Astrocyte (in vitro differentiated cells and primary cell): ENCODE results near the gene SLC28A3. TPM values are rescaled to one million over a fixed set of nuclear protein-coding genes. Genes with fewer than 3 reads are reported as not detected.

Experiments used
- DNase-seq: peaks from one replicate; pipeline ENCODE4 v3.0.0-alpha.2; 2010; ENCODE audit warnings: low read depth
- FAIRE-seq: peaks from 2 replicates; lab custom pipeline; 2011; peaks lifted over from hg19 to GRCh38; lab: Jason Lieb, UNC
- H2AFZ ChIP-seq: 2 replicates; pipeline ENCODE4 v1.6.0; 2012; ENCODE audit warnings: low read depth, low read length, inconsistent platforms
- H3K27ac ChIP-seq: 2 replicates; pipeline ENCODE4 v1.5.1; 2011; ENCODE audit warnings: low read depth, low read length, inconsistent platforms
- H3K27me3 ChIP-seq: 2 replicates; pipeline ENCODE4 v1.6.0; 2011; ENCODE audit warnings: low read length, inconsistent platforms; ENCODE audit not compliant: insufficient read depth
- H3K36me3 ChIP-seq: 2 replicates; pipeline ENCODE4 v1.5.1; 2011; ENCODE audit warnings: low read length, inconsistent platforms; ENCODE audit not compliant: insufficient read depth
- H3K4me1 ChIP-seq: 2 replicates; pipeline ENCODE4 v1.5.1; 2011; ENCODE audit warnings: low read length, inconsistent platforms; ENCODE audit not compliant: insufficient read depth
- H3K4me2 ChIP-seq: 2 replicates; pipeline ENCODE4 v1.6.0; 2012; ENCODE audit warnings: low read length, inconsistent platforms
- H3K4me3 ChIP-seq: 2 replicates; pipeline ENCODE4 v1.5.1; 2011; ENCODE audit warnings: low read depth, mild to moderate bottlenecking, low read length, inconsistent platforms; ENCODE audit not compliant: insufficient read depth
- H3K79me2 ChIP-seq: 2 replicates; pipeline ENCODE4 v1.6.0; 2012; ENCODE audit warnings: mild to moderate bottlenecking, low read length, inconsistent platforms; ENCODE audit not compliant: insufficient read depth
- H3K9ac ChIP-seq: 2 replicates; pipeline ENCODE4 v1.6.0; 2012; ENCODE audit warnings: mild to moderate bottlenecking, low read length, inconsistent platforms
- H3K9me3 ChIP-seq: 2 replicates; pipeline ENCODE4 v1.5.1; 2012; ENCODE audit warnings: low read depth, mild to moderate bottlenecking, low read length, inconsistent platforms; ENCODE audit not compliant: insufficient read depth
- H4K20me1 ChIP-seq: 2 replicates; pipeline ENCODE4 v1.6.0; 2012; ENCODE audit warnings: low read length, inconsistent platforms; ENCODE audit not compliant: insufficient read depth
- H3K27ac Mint-ChIP-seq: one replicate; pipeline ENCODE4 v1.8.0; 2021; ENCODE audit warnings: mild to moderate bottlenecking, mixed read lengths; ENCODE audit not compliant: unreplicated experiment
- H3K27me3 Mint-ChIP-seq: one replicate; pipeline ENCODE4 v1.8.0; 2021; ENCODE audit warnings: low read depth, mixed read lengths; ENCODE audit not compliant: unreplicated experiment
- H3K36me3 Mint-ChIP-seq: one replicate; pipeline ENCODE4 v1.8.0; 2021; ENCODE audit warnings: low read depth, mixed read lengths; ENCODE audit not compliant: unreplicated experiment
- H3K4me1 Mint-ChIP-seq: one replicate; pipeline ENCODE4 v1.8.0; 2021; ENCODE audit warnings: low read depth, mixed read lengths; ENCODE audit not compliant: unreplicated experiment
- H3K4me3 Mint-ChIP-seq: one replicate; pipeline ENCODE4 v1.8.0; 2021; ENCODE audit warnings: mild to moderate bottlenecking, moderate library complexity, mixed read lengths; ENCODE audit not compliant: unreplicated experiment
- H3K9me3 Mint-ChIP-seq: one replicate; pipeline ENCODE4 v1.8.0; 2021; ENCODE audit warnings: mild to moderate bottlenecking, mixed read lengths; ENCODE audit not compliant: unreplicated experiment
- CTCF ChIP-seq: IDR thresholded peaks from 2 replicates; pipeline ENCODE4 v1.5.1; 2011; ENCODE audit warnings: low read depth, mild to moderate bottlenecking, inconsistent platforms, low read length, moderate library complexity; ENCODE audit not compliant: insufficient read depth
- EZH2 ChIP-seq: IDR thresholded peaks from 2 replicates; pipeline ENCODE4 v1.6.1; 2012; ENCODE audit warnings: mild to moderate bottlenecking, low read length, inconsistent platforms; ENCODE audit not compliant: insufficient read depth
- total RNA-seq: library from RNA; stranded (reverse); gene quantifications from 2 replicates; pipeline ENCODE4 v1.2.1, GENCODE V29; 2021

SLC28A3 gene
- total RNA-seq, 1 donor from 2014 or later: 0.30 TPM

- H3K79me2 ChIP-seq: no peaks in the 10 kb centered on the region
- H3K36me3 ChIP-seq: no peaks in the 10 kb centered on the region
- H3K27me3 ChIP-seq: peaks cover 2% of the 10 kb centered on the region
- H3K4me2 ChIP-seq: no peak overlapping the region
- H3K27ac Mint-ChIP-seq: no peak overlapping the region
- no peak overlapping the region for H3K27ac ChIP-seq
- peaks cover 2% of the 10 kb centered on the region for H3K9me3 Mint-ChIP-seq
- peaks cover 3% of the 10 kb centered on the region for H3K4me1 Mint-ChIP-seq
- no peaks in the 10 kb centered on the region for H3K9me3 ChIP-seq
- no peaks in the 10 kb centered on the region for H3K36me3 Mint-ChIP-seq
- H2AFZ ChIP-seq: no peak overlapping the region
- no peak for TF ChIP-seq EZH2
- TF ChIP-seq CTCF: no peak
- no peak for FAIRE-seq
- H3K4me3 ChIP-seq: no peak overlapping the region
- no peak overlapping the region for H3K4me3 Mint-ChIP-seq
- no peaks in the 10 kb centered on the region for H3K4me1 ChIP-seq
- H4K20me1 ChIP-seq: no peaks in the 10 kb centered on the region
- no peaks in the 10 kb centered on the region for H3K27me3 Mint-ChIP-seq
- no peak for DNase-seq
- no peak overlapping the region for H3K9ac ChIP-seq
These were observed 9.3 kb downstream of the SLC28A3 start for GRCh38 chr9:84331119-84331809.

- no peaks in the 10 kb centered on the region for H3K36me3 ChIP-seq
- Mint-ChIP-seq H3K4me3 (no peak overlapping the region), H3K27ac (no peak overlapping the region), H3K27me3 (no peaks in the 10 kb centered on the region), H3K4me1 (peaks cover 3% of the 10 kb centered on the region), H3K9me3 (peaks cover 2% of the 10 kb centered on the region), H3K36me3 (no peaks in the 10 kb centered on the region)
- peaks cover 2% of the 10 kb centered on the region for H3K27me3 ChIP-seq
- H3K4me3 ChIP-seq: no peak overlapping the region
- H3K79me2 ChIP-seq: no peaks in the 10 kb centered on the region
- no peaks in the 10 kb centered on the region for H3K9me3 ChIP-seq
- TF ChIP-seq EZH2 (no peak), CTCF (no peak)
- no peak overlapping the region for H2AFZ ChIP-seq
- no peak for DNase-seq
- no peak overlapping the region for H3K9ac ChIP-seq
- no peak overlapping the region for H3K27ac ChIP-seq
- no peak overlapping the region for H3K4me2 ChIP-seq
- peaks cover 5% of the 10 kb centered on the region for H3K4me1 ChIP-seq
- no peaks in the 10 kb centered on the region for H4K20me1 ChIP-seq
- FAIRE-seq: no peak
These were observed 10.3 kb downstream of the SLC28A3 start for GRCh38 chr9:84330246-84330645.

DNA sequence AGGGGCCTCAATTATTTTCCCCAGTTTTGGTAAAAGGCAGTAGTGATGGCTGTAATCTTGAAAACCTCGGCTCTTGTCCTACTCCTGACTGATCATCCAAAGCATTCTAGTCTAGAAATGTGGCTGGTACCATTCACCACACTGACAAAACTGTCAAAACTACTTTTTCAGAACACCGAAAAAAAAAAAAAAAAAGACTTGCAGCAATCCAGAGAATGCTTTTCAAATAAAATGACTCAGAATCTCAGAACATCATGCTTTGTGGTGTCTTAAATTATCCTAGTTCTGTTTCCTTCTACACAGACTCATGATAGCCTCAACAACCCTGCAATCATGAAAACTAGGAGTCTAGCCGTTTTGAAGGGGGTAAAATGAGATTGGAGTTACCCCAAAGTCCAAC is 13.4 kb downstream of the SLC28A3 start:
- no peak overlapping the region for H2AFZ ChIP-seq
- no peaks in the 10 kb centered on the region for H3K9me3 ChIP-seq
- H3K4me3 ChIP-seq: no peak overlapping the region
- Mint-ChIP-seq H3K4me1 (peaks cover 5% of the 10 kb centered on the region), H3K27me3 (no peaks in the 10 kb centered on the region), H3K4me3 (no peak overlapping the region), H3K27ac (no peak overlapping the region), H3K36me3 (no peaks in the 10 kb centered on the region), H3K9me3 (peaks cover 2% of the 10 kb centered on the region)
- no peak overlapping the region for H3K9ac ChIP-seq
- no peak overlapping the region for H3K4me2 ChIP-seq
- no peaks in the 10 kb centered on the region for H4K20me1 ChIP-seq
- H3K27me3 ChIP-seq: no peaks in the 10 kb centered on the region
- H3K4me1 ChIP-seq: peaks cover 11% of the 10 kb centered on the region
- TF ChIP-seq CTCF: no peak
- TF ChIP-seq EZH2: no peak
- FAIRE-seq (no peak), DNase-seq (no peak)
- H3K79me2 ChIP-seq: no peaks in the 10 kb centered on the region
- H3K36me3 ChIP-seq: no peaks in the 10 kb centered on the region
- no peak overlapping the region for H3K27ac ChIP-seq
